AG04449 (cell line): ENCODE results near the gene METRNL.

ENCODE experiments used
- CTCF ChIA-PET: fragments of 350-600 bp; formaldehyde crosslinking; extraction: SDS; loops from one replicate; lab custom pipeline; 2021; ENCODE audit warnings: antibody characterized with exemption; lab: Yijun Ruan, JAX
- POLR2A ChIA-PET: fragments of 400-600, 350-600 bp; formaldehyde crosslinking; extraction: SDS; loops from one replicate; lab custom pipeline; 2020; ENCODE audit warnings: antibody characterized with exemption, inconsistent platforms; lab: Yijun Ruan, JAX
- DNase-seq: peaks from one replicate; pipeline ENCODE4 v3.0.0-alpha.2; 2010; ENCODE audit warnings: low read depth, low spot score
- H3K4me3 ChIP-seq: 2 replicates; pipeline ENCODE4 v1.5.1; 2011; ENCODE audit warnings: low read depth, mild to moderate bottlenecking, control low read depth, low read length
- TF ChIP-seq, protein P1 (sequence below): IDR thresholded peaks from one replicate; pipeline ENCODE4 v1.5.1; 2011; ENCODE audit warnings: mild to moderate bottlenecking, moderate library complexity, low read length, control low read depth, inconsistent platforms; ENCODE audit not compliant: insufficient read depth; ENCODE audit errors: missing control alignments

METRNL gene

DNA sequence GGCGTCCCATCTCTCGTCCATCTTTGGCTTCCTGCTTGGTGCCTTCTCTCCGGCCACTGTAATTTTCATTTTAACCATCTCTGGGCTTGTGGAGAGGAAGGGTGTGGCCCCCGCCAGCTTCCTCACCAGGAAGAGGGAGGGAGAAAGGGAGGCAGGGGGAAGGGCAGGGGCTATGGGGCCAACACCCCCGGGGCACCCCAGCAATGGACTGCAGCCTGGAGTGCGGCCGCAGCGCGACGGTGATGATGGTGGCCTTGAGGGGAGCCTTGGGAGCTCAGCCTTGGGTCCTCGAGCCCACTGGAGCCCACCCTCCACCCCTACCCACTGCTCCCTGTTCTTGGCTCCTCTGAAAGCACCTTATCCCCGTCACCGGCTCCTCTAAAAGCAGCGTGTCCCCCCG lies 9.5 kb downstream of the METRNL start:
- ChIA-PET CTCF (no interaction called here), POLR2A (interaction anchor here (1.4 kb wide), 1 partner anchor 9 kb away, joined by 3 read pairs; no protein-coding TSS in a partner anchor)
- DNase-seq, result no peak
- TF ChIP-seq, protein P1, sequence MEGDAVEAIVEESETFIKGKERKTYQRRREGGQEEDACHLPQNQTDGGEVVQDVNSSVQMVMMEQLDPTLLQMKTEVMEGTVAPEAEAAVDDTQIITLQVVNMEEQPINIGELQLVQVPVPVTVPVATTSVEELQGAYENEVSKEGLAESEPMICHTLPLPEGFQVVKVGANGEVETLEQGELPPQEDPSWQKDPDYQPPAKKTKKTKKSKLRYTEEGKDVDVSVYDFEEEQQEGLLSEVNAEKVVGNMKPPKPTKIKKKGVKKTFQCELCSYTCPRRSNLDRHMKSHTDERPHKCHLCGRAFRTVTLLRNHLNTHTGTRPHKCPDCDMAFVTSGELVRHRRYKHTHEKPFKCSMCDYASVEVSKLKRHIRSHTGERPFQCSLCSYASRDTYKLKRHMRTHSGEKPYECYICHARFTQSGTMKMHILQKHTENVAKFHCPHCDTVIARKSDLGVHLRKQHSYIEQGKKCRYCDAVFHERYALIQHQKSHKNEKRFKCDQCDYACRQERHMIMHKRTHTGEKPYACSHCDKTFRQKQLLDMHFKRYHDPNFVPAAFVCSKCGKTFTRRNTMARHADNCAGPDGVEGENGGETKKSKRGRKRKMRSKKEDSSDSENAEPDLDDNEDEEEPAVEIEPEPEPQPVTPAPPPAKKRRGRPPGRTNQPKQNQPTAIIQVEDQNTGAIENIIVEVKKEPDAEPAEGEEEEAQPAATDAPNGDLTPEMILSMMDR, result no peak
- H3K4me3 ChIP-seq, result no peak overlapping the region

- ChIA-PET CTCF (no interaction called here), POLR2A (interaction anchor here (1.4 kb wide), 1 partner anchor 8 kb away, joined by 3 read pairs; no protein-coding TSS in a partner anchor)
- TF ChIP-seq, protein P1, result no peak
- H3K4me3 ChIP-seq, result no peak overlapping the region
- no peak for DNase-seq
Measured at GRCh38 chr17:83089328-83090132, 10.1 kb downstream of the METRNL start.

- H3K4me3 ChIP-seq, result no peak overlapping the region
- TF ChIP-seq, protein P1, result no peak
- POLR2A ChIA-PET, result no interaction called here
- CTCF ChIA-PET, result interaction anchor here (1.3 kb wide), 1 partner anchor 7 kb away, joined by 3 read pairs; no protein-coding TSS in a partner anchor
- DNase-seq, result no peak
Measured at GRCh38 chr17:83090444-83091256, 11.2 kb downstream of the METRNL start.

DNA sequence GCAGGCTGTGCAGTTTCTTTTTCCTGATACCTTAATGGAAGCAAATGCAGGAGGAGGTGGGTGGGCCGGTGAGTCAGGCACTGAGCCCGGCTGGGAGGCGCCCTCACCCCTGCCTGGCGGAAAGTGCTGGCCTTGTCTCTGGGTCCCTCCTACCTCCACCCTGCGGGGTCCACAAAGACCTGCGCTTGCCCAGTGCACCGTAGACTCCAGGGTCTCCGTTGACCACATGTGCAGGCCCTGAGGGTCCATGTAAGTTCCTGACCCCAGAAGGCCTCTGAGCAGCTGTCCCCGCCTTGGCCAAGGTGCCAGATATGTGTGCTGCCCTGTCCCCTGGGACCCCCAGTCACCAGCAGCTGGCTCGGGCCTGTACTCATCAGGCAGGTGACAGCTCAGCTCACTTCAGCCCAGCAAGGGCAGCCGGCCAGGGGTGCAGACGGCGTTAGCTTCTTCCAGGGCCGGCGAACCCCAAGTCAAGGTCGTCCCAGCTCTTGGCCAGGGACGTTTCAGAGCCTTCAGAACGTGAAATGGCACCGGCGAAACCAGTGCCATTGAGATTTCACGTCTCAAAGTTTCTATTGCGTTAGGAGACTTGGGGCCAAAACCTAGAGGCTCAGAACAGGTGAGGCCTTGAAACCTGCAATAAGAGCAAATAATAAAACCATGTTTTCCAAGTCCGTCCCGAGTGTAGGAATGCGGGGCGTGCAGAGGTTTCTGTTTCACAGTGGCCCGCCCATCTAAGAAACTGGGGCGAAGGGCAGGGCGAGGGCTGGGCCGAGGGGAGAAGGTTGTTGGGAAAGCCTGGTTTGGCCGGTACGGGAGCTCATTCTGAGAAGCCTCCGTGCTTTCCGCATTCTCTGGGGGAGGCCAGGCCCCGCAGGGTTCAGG lies 12.1 kb downstream of the METRNL start:
- no peak for DNase-seq
- POLR2A ChIA-PET, result no interaction called here
- CTCF ChIA-PET, result interaction anchor here (1.3 kb wide), 1 partner anchor 8 kb away, joined by 3 read pairs; no protein-coding TSS in a partner anchor
- H3K4me3 ChIP-seq, result no peak overlapping the region
- TF ChIP-seq, protein P1, result no peak

DNA sequence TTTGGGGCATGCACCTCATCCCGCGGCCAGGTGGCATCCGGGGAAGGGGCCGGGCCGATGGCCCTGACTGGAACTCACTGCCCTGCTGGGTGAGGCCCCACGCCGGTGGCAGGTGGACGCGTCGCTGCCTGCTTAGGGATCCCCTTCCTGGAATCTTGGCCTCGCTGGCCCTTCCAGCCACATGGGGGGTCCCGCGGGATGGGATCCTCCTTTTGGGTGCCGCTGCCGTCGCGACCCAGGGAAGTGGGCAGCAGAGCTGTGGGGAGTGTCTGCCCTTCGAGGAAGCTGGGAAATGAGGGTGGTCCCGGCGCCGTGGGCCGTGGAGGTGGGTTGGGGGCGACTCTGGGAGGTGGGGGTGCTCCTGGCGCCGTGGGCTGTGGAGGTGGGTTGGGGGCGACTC lies 12.8 kb downstream of the METRNL start:
- no peak overlapping the region for H3K4me3 ChIP-seq
- DNase-seq, result no peak
- CTCF ChIA-PET, result interaction anchor here (1.3 kb wide), 1 partner anchor 9 kb away, joined by 3 read pairs; no protein-coding TSS in a partner anchor
- TF ChIP-seq, protein P1, result no peak
- POLR2A ChIA-PET, result no interaction called here
